GM12878 (cell line): ENCODE data around the gene DNAAF2. TPM values are rescaled to one million over a fixed set of nuclear protein-coding genes. Genes with fewer than 3 reads are reported as not detected.

Source experiments
- ATAC-seq: fragments of 200-7000 bp; cut with Tn5 transposase; 3 replicates; pipeline ENCODE4 v1.9.1; 2020; ENCODE audit warnings: mild to moderate bottlenecking, moderate library complexity
- BruUV-seq: library from RNA; stranded (reverse); fragments of 400-500 nt; replicated peaks from 2 replicates; lab custom pipeline; 2021; lab: Mats Ljungman, UMichigan
- CTCF ChIA-PET: fragments of 300-600 bp; sonication (Branson Sonifier 250); formaldehyde crosslinking; extraction: SDS; loops from one replicate; lab custom pipeline; 2021; ENCODE audit warnings: inconsistent platforms; lab: Yijun Ruan, JAX
- POLR2A ChIA-PET: fragments of 350-600 bp; formaldehyde crosslinking; extraction: SDS; loops from one replicate; lab custom pipeline; 2021; ENCODE audit warnings: inconsistent platforms; lab: Charles Lee
- RAD21 ChIA-PET: fragments of 300-600 bp; sonication (Branson Sonifier 250); formaldehyde crosslinking; loops from one replicate; lab custom pipeline; 2023; ENCODE audit warnings: antibody characterized with exemption; ENCODE audit not compliant: unreplicated experiment; lab: Charles Lee
- SMC1A ChIA-PET: fragments of 300-600 bp; sonication (Branson Sonifier 250); formaldehyde crosslinking; loops from one replicate; lab custom pipeline; 2023; ENCODE audit not compliant: unreplicated experiment, uncharacterized antibody; lab: Charles Lee
- DNase-seq: peaks from one replicate; pipeline ENCODE4 v3.0.0-alpha.2; 2011; ENCODE audit warnings: low read depth, low spot score
- FAIRE-seq: peaks from 3 replicates; lab custom pipeline; 2011; peaks lifted over from hg19 to GRCh38; lab: Jason Lieb, UNC
- H2AFZ ChIP-seq: 2 replicates; pipeline ENCODE4 v1.6.0; 2011; ENCODE audit warnings: low read depth, low read length, control low read depth; ENCODE audit not compliant: control insufficient read depth
- H3K27ac ChIP-seq: 2 replicates; pipeline ENCODE4 v1.5.1; 2011; ENCODE audit warnings: control low read depth; ENCODE audit not compliant: control insufficient read depth, insufficient read depth
- H3K27me3 ChIP-seq, 2 experiments: replicated peaks in 1 of 2; 2 replicates each; pipeline versions ENCODE4 v1.6.0 to v1.6.1; 2011; ENCODE audit warnings: low read length in 1 of 2; ENCODE audit not compliant: control insufficient read depth in 2 of 2, insufficient read depth in 2 of 2
- H3K36me3 ChIP-seq, 2 experiments: 2 replicates each; pipeline ENCODE4 v1.5.1; 2011; ENCODE audit warnings: low read length in 1 of 2; ENCODE audit not compliant: control insufficient read depth in 2 of 2, insufficient read depth in 2 of 2
- H3K4me1 ChIP-seq: 2 replicates; pipeline ENCODE4 v1.6.1; 2011; ENCODE audit warnings: mild to moderate bottlenecking, low read length, moderate library complexity, mixed read lengths; ENCODE audit not compliant: control insufficient read depth, insufficient read depth
- H3K4me2 ChIP-seq: 2 replicates; pipeline ENCODE4 v1.6.0; 2011; ENCODE audit warnings: control low read depth; ENCODE audit not compliant: control insufficient read depth, insufficient read depth
- H3K4me3 ChIP-seq: fragments of 200-600 bp; sonication (generic); 2 replicates; pipeline ENCODE4 v1.5.1; 2016
- H3K79me2 ChIP-seq: 2 replicates; pipeline ENCODE4 v1.6.0; 2011; ENCODE audit warnings: low read length; ENCODE audit not compliant: control insufficient read depth, insufficient read depth
- H3K9ac ChIP-seq: 2 replicates; pipeline ENCODE4 v1.8.0; 2011; ENCODE audit warnings: low read length, control low read depth, mixed read lengths; ENCODE audit not compliant: control insufficient read depth, insufficient read depth
- H3K9me3 ChIP-seq: replicated peaks from 3 replicates; pipeline ENCODE4 v1.5.1; 2011; ENCODE audit warnings: mild to moderate bottlenecking, low read length; ENCODE audit not compliant: control insufficient read depth, insufficient read depth
- H4K20me1 ChIP-seq: 2 replicates; pipeline ENCODE4 v1.6.0; 2011; ENCODE audit not compliant: control insufficient read depth, insufficient read depth
- MLLT1 ChIP-seq: fragments of 450-650 bp; IDR thresholded peaks from 2 replicates; pipeline ENCODE4 v1.6.1; 2016; ENCODE audit warnings: mild to moderate bottlenecking
- MXI1 ChIP-seq: fragments of 150-350 bp; IDR thresholded peaks from 2 replicates; pipeline ENCODE4 v1.6.1; 2011; ENCODE audit warnings: low read depth, mild to moderate bottlenecking, inconsistent platforms, low read length, improper control_type of control experiment
- MYB ChIP-seq: fragments of 150-350 bp; IDR thresholded peaks from 2 replicates; pipeline ENCODE4 v1.6.1; 2014; ENCODE audit warnings: mild to moderate bottlenecking, low read depth, low read length, borderline replicate concordance
- MYC ChIP-seq: IDR thresholded peaks from 2 replicates; pipeline ENCODE4 v1.6.1; 2011; ENCODE audit warnings: mild to moderate bottlenecking, low read length, moderate library complexity, inconsistent platforms; ENCODE audit not compliant: insufficient read depth, insufficient replicate concordance, insufficient read length, severe bottlenecking
- NR2F1 ChIP-seq: fragments of 450-650 bp; conservative IDR thresholded peaks from 2 replicates; pipeline ENCODE4 v1.6.1; 2017; ENCODE audit warnings: mild to moderate bottlenecking
- PAX8 ChIP-seq: fragments of 450-650 bp; IDR thresholded peaks from 2 replicates; pipeline ENCODE4 v1.6.1; 2017; ENCODE audit warnings: mild to moderate bottlenecking, moderate library complexity
- POU2F2 ChIP-seq: IDR thresholded peaks from 3 replicates; pipeline ENCODE4 v1.6.1; 2011; ENCODE audit warnings: low read depth, mild to moderate bottlenecking, low read length, borderline replicate concordance
- SMAD5 ChIP-seq: IDR thresholded peaks from 2 replicates; pipeline ENCODE4 v1.6.1; 2016; ENCODE audit warnings: antibody characterized with exemption, low read depth
- SRF ChIP-seq, 2 experiments: IDR thresholded peaks; 2 replicates each; pipeline ENCODE4 v1.6.1; 2011; ENCODE audit warnings: low read depth in 2 of 2, low read length in 2 of 2, mild to moderate bottlenecking in 1 of 2, moderate library complexity in 1 of 2
- TBL1XR1 ChIP-seq: IDR thresholded peaks from 2 replicates; pipeline ENCODE4 v1.6.1; 2012; ENCODE audit warnings: low read depth, low read length, improper control_type of control experiment
- WGBS: methylation state at CpG from one replicate; pipeline ENCODE4 v1.1.6; 2016; ENCODE audit warnings: low lambda C conversion rate; ENCODE audit not compliant: insufficient replicate concordance, insufficient coverage; ENCODE audit errors: missing lambda C conversion rate; 5-methylcytosine and 5-hydroxymethylcytosine counted together
- in situ Hi-C: fragments of 300-500 bp; cut with MboI; formaldehyde crosslinking; loops from 9 replicates; pipeline ENCODE4 v1.14.3; 2018; ENCODE audit warnings: mixed read lengths
- intact Hi-C: fragments of 100-400 bp; cut with micrococcal nuclease; formaldehyde crosslinking; loops from one replicate; pipeline ENCODE4 v1.14.2; 2022; ENCODE audit not compliant: unreplicated experiment
- polyA plus RNA-seq, 11 experiments: library from polyadenylated mRNA; depleted of rRNA in 4 of 11; unstranded in 6 of 11; stranded (reverse) in 5 of 11; fragments of >200 nt; fragmentation: Nextera tagmentation in 4 of 11; fragmentation: Illumina TruSeq in 1 of 11; extraction: Ambion mirVana in 4 of 11; extraction: Trizol in 1 of 11; gene quantifications; 1 replicate in 1 of 11; 2 replicates in 10 of 11; pipeline versions ENCODE4 v1.2.1 to v1.2.3, GENCODE V29; 2011 to 2016; ENCODE audit warnings: inconsistent platforms in 2 of 11, missing spikeins in 2 of 11, low read depth in 1 of 11
- total RNA-seq, 4 experiments: library from RNA; depleted of rRNA in 3 of 4; stranded (reverse); fragments of >200 nt in 3 of 4; fragmentation: Illumina TruSeq in 1 of 4; extraction: Trizol in 1 of 4; gene quantifications; 2 replicates each; pipeline versions ENCODE4 v1.2.1 to v1.2.3, GENCODE V29; 2013 to 2021

The DNAAF2 gene
- total and polyA plus RNA-seq, 10 of the 15 experiments (the other 5 are each of a cell fraction or from before 2014, with no cell fraction given), result 5.7 to 24.7 (median 10.8) TPM

- ATAC-seq (no peak), FAIRE-seq (no peak), DNase-seq (no peak)
- ChIA-PET POLR2A (no interaction called here), CTCF (no interaction called here), SMC1A (no interaction called here), RAD21 (no interaction called here)
- H3K4me3 ChIP-seq, result no peak overlapping the region
- no peak overlapping the region for H3K27ac ChIP-seq
- no TSS peak for BruUV-seq
- intact Hi-C loops, result no loop called here
- H3K27me3 ChIP-seq, result no peaks in the 10 kb centered on the region
- H3K79me2 ChIP-seq, result peaks cover 34% of the 10 kb centered on the region
- no peak overlapping the region for H3K4me2 ChIP-seq
- H4K20me1 ChIP-seq, result no peaks in the 10 kb centered on the region
- H2AFZ ChIP-seq, result no peak overlapping the region
- H3K36me3 ChIP-seq, result peaks cover 0 to 11% of the 10 kb centered on the region in 2 experiments
- TF ChIP-seq PAX8 (no peak), MYC (no peak), SRF (IDR thresholded peaks at IDR 0.05; ENCODE audit: low read depth in 2 of 2, low read length in 2 of 2) (no peak), MLLT1 (no peak), POU2F2 (no peak), MXI1 (no peak), NR2F1 (no peak), TBL1XR1 (no peak), SMAD5 (no peak), MYB (no peak)
- H3K9ac ChIP-seq, result no peak overlapping the region
- H3K4me1 ChIP-seq, result no peaks in the 10 kb centered on the region; the same call in 1 of the 2 replicates
- WGBS, result 95% methylated on average over 2 of the region's 2 CpGs
- no peaks in the 10 kb centered on the region for H3K9me3 ChIP-seq
- in situ Hi-C loops, result no loop called here
Observed at GRCh38 chr14:49614196-49614595, 20.8 kb downstream of the DNAAF2 start.
